Measurements from ENCODE around the gene DIP2A.
"Not testable (repeated sequence)": the region's sequence is repeated elsewhere in the genome, so short reads cannot be mapped to it uniquely, and the experiment has no call there.

Gene DIP2A

DNA sequence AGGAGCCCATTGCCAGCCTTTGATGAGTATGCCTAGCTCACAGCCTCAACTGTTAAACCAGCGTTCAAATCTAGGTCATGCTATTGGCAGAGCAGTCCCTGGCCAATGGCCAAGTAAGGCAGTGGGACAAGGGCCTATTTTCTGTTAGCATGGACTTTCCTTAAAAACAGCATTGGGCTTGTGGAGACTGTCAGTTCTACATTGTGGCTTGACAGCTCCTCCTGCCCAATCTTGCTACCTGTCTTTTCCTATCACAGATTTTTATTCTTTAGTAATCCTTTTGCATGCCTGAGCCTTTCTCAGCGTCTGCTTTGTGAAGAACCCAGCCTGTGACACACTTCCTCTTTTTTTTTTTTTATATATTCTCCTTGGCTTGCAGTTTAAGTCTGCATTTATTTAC is 56.4 kb downstream of the DIP2A start:
- in situ Hi-C loops (cut with HindIII; ENCODE audit: low sequenced_read_pairs) = no loop called here

- in situ Hi-C loops (cut with HindIII; ENCODE audit: low sequenced_read_pairs) = no loop called here
Observed at GRCh38 chr21:46516068-46516467, 57.4 kb downstream of the DIP2A start.

DNA sequence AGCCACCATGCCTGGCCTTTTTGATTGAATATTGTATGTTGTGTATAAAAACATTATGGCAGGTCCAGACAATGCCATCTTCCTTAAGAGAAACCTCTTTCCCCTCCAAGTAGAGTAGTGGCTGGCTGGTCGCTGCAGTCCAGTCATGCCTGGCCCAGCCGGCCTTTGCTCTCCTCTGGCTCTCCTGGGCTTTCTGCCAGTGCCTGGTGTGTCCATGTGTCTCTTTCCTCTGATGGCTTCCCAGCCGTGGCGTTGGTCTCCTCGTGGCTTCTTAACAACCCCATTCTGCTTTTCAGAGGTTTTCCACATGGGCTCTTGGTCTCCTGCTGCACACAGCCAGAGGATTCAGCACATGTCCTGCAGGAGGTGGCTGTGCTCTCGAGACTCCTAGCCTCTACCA is 58.7 kb downstream of the DIP2A start:
- in situ Hi-C loops (cut with HindIII; ENCODE audit: low sequenced_read_pairs) = no loop called here

DNA sequence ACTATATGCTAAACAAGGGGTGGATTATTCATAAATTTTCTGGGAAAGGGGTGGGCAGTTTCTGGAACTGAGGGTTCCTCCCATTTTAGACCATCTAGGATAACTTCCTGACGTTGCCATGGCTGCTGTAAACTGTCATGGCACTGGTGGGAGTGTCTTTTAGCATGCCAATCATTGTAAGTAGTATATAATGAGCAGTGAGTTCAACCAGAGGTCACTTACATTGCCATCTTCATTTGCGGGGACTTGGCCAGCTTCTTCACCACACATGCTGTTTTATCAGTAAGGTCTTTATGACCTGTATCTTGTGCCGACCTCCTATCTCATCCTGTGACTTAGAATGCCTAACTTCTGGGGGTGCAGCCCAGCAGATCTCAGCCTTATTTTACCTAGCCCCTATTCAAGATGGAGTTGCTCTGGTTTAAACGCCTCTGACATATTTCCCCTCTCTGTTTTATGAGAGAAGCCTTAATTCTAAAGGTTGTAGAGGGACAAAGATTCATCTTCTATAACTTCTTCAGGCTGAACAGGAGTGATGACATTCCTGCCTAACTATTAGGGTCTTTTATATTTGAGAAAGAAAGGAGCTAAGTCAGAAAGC is 60.4 kb downstream of the DIP2A start:
- in situ Hi-C loops (cut with HindIII; ENCODE audit: low sequenced_read_pairs) = no loop called here

DNA sequence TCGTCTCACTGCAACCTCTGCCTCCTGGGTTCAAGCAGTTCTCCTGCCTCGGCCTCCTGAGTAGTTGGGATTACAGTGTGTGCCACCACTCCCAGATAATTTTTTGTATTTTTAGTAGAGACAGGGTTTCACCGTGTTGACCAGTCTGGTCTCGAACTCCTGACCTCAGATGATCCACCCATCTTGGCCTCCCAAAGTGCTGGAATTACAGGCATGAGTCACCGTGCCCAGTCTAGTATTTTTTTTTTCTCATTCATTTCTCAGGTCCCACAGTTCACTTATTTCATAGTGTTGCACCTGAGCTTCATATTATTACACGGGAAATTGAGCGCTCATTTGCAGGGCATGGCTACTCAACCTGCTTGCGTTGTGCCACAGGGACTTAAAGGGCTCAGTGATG is 68.7 kb downstream of the DIP2A start:
- in situ Hi-C loops (cut with HindIII; ENCODE audit: low sequenced_read_pairs) = not testable (repeated sequence)

DNA sequence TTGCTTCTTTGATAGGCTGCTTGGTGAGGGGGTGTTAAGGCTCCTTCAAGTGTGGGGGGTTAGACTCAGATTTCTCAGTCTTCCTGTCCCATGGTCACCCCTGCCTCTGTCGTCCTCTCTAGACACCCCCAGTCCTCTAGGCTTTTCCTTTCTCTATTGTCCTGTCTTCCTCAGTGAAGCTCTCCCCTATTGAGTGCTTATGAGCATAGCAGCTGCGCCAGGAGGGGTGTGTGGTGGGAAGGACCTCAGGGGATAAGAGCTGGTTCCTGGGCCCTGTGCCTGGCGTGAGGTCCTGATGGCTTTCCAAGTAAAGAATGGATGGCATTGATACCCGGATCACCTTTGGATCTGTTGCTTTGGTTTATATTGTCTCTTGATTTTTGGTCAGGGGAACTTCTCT is 69.1 kb downstream of the DIP2A start:
- in situ Hi-C loops (cut with HindIII; ENCODE audit: low sequenced_read_pairs) = no loop called here

DNA sequence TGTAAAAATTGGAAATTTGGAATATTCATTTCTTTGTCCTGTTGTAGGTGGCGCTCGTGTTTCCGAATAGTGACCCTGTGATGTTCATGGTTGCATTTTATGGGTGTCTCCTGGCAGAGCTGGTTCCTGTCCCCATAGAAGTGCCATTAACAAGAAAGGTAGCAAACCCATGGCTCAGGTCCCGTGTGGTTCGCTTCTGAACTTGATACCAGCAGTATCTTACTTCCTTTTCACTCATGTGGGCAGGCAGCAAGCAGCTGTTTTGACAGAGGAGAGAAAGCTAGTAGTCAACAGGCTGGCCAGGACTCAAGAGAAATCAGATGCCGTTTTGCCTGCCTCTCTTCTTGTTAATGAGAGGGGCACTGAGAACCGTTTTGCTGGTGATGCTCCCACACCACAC is 73.4 kb downstream of the DIP2A start:
- in situ Hi-C loops (cut with HindIII; ENCODE audit: low sequenced_read_pairs) = no loop called here

GRCh38 chr21:46537026-46537425 is 78.3 kb downstream of the DIP2A start:
- in situ Hi-C loops (cut with HindIII; ENCODE audit: low sequenced_read_pairs) = no loop called here

- in situ Hi-C loops (cut with HindIII; ENCODE audit: low sequenced_read_pairs) = no loop called here
Observed at GRCh38 chr21:46538262-46538661, 79.6 kb downstream of the DIP2A start.

DNA sequence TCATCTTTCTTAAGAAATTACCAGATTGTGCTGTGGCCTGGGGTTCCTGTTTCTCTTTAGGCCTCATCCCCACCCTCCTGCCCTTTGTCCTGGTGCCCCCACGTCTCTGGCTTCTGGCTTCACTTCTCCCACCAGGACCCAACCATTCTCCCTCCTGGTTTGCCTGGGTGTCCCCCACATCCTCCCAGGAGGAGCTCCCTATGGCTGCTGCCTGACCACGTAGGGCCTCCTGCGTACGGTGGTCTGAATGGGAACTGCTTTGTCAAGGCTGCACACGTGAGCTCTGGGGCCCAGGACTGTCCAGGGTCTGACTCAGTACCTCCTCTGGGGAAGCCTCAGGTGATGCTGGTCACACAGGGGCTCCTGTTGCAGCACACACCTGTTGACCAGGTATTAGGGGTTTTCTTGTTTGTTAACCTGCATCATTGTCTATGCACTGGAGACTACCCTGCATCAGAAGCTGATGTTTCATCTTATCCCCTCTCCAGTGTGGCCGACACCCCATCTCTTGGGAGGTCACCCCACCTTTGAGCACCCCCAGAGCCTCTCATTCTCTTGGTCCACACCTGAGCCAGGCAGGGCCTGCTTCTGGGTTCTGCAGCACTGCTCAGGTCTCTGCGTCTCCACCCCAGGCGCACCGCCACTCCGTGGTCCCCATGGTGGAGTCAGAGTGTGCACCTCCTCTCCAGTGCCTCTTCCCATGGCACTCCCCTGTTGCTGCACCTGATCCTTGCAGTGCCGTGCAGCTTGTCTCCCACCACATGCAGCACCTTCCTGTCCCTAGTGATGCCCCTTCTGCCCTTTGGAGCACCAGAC is 80.4 kb downstream of the DIP2A start:
- in situ Hi-C loops (cut with HindIII; ENCODE audit: low sequenced_read_pairs) = no loop called here

DNA sequence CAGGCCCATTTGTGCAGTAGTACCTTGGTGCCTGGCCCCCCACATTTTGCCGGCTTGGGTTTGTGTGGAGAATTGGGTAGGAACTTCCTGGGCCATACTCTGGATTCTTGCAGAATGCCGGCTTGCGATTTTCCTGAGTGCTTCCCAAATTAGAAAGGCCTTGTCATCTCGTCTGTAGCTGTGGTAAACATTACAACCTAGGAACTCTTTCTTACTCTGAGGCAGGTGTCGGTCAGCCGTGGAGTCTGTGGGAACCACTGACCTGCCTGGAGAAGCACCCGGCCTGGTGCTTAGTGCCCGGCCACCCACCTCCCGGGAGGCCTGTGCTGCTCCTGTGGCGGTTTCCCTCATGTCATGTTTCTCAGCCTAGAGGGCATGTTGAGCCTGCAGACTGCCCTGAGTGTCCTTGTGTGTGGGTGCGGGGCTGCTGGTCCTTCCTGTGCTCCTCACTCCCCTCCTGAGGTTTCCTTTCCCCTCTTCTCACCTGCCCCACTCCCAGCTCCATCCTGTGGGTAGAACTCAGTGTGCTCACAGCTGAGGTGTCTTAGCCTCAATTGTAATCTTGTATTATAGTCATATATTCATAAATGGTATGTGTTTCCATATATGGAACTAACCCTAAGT is 81.5 kb downstream of the DIP2A start:
- in situ Hi-C loops (cut with HindIII; ENCODE audit: low sequenced_read_pairs) = no loop called here

DNA sequence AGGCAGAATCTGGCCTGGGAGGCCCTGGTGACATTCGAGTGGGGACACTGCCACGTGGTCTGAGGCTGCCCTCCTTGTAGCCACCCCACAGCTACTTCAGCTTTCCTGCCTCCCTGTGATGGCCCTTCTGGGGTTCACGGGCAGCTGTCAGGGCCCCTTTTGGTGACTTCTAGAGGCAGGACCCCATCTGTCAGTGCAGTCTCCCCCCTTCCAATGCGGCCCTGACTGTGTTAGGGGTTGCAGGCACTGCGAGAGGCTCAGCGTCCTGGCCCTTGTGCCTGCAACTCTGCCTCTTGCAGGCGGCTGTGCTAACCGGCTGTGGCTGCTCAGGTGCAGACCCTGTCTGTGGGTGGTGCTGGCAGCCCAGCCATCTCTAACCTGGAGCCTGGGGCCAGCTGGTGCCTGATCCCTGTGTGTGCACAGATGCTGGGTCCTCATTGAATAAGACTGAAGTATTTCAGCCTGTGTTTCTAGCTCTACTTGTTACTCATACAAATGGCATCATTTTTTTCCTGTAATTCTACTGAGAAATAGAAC is 84.0 kb downstream of the DIP2A start:
- in situ Hi-C loops (cut with HindIII; ENCODE audit: low sequenced_read_pairs) = no loop called here

DNA sequence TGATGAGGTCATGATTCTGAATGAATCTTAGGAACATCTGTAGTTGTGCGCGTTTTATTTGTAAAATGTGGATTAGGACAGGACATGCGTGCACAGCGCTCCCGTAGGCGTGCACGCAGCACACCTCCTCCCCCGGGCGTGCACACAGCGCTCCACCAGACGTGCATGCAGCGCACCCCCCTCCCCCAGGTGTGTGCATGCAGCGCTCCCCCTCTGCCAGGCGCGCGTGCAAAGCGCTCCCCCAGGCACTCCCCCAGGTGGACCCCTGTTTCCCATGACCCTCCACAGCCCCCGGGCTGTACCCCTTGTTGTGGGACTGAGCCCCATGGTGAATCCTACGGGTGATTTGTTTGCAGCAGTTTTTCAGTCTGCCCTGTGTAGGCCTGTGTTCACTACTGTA is 84.6 kb downstream of the DIP2A start:
- in situ Hi-C loops (cut with HindIII; ENCODE audit: low sequenced_read_pairs) = no loop called here

GRCh38 chr21:46544003-46544402 is 85.3 kb downstream of the DIP2A start:
- in situ Hi-C loops (cut with HindIII; ENCODE audit: low sequenced_read_pairs) = no loop called here

GRCh38 chr21:46544824-46545223 is 86.1 kb downstream of the DIP2A start:
- in situ Hi-C loops (cut with HindIII; ENCODE audit: low sequenced_read_pairs) = no loop called here

GRCh38 chr21:46545363-46545762 is 86.7 kb downstream of the DIP2A start:
- in situ Hi-C loops (cut with HindIII; ENCODE audit: low sequenced_read_pairs) = no loop called here

GRCh38 chr21:46545911-46546310 is 87.2 kb downstream of the DIP2A start:
- in situ Hi-C loops (cut with HindIII; ENCODE audit: low sequenced_read_pairs) = no loop called here

- in situ Hi-C loops (cut with HindIII; ENCODE audit: low sequenced_read_pairs) = no loop called here
Observed at GRCh38 chr21:46546799-46547198, 88.1 kb downstream of the DIP2A start.

DNA sequence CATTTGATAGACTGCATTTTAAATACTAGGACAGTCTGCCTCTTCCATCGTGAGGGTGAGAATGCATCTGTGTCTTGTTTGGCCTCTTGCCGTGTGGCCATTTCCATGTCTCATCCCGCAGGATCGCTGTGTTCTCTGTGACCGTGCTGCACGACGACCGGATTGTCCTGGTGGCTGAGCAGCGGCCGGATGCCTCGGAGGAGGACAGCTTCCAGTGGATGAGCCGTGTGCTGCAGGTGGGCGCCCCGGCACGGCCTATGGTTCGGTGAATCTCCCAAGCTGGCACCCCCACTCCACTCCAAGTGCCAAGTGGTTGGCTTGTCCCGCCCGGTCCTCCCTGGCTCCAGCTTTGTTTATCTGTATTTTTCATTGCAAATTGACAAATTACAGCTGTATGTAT is 91.0 kb downstream of the DIP2A start:
- in situ Hi-C loops (cut with HindIII; ENCODE audit: low sequenced_read_pairs) = no loop called here

- in situ Hi-C loops (cut with HindIII; ENCODE audit: low sequenced_read_pairs) = no loop called here
Observed at GRCh38 chr21:46550116-46550941, 91.6 kb downstream of the DIP2A start.

- in situ Hi-C loops (cut with HindIII; ENCODE audit: low sequenced_read_pairs) = no loop called here
Observed at GRCh38 chr21:46551636-46552241, 93.0 kb downstream of the DIP2A start.

All from DLD1 (cell line).